Neutrophil (primary cell): ENCODE results near the gene THSD1.
"Not testable (repeated sequence)": the region's sequence is repeated elsewhere in the genome, so short reads cannot be mapped to it uniquely, and the experiment has no call there.

Source experiments
- H3K27ac ChIP-seq: fragments of 200-600 bp; sonication (generic); 2 replicates; pipeline ENCODE4 v1.5.1; 2016; ENCODE audit warnings: mild to moderate bottlenecking, moderate library complexity
- H3K27me3 ChIP-seq: fragments of 200-600 bp; sonication (generic); 2 replicates; pipeline ENCODE4 v1.6.0; 2016; ENCODE audit warnings: mild to moderate bottlenecking
- H3K36me3 ChIP-seq: fragments of 200-600 bp; sonication (generic); 2 replicates; pipeline ENCODE4 v1.5.1; 2017
- H3K4me1 ChIP-seq, 2 experiments: fragments of 200-600 bp in 1 of 2; sonication (generic) in 1 of 2; 1 replicate in 1 of 2; 2 replicates in 1 of 2; pipeline versions ENCODE4 v1.5.1 to v1.6.1; 2013 to 2016; ENCODE audit warnings: low read depth in 1 of 2, low read length in 1 of 2, mild to moderate bottlenecking in 1 of 2, moderate library complexity in 1 of 2; ENCODE audit not compliant: control insufficient read depth in 1 of 2, insufficient read depth in 1 of 2
- H3K4me3 ChIP-seq, 2 experiments: fragments of 200-600 bp in 1 of 2; sonication (generic) in 1 of 2; 1 replicate in 1 of 2; 2 replicates in 1 of 2; pipeline ENCODE4 v1.5.1; 2013 to 2016; ENCODE audit warnings: low read depth in 1 of 2, low read length in 1 of 2, mild to moderate bottlenecking in 1 of 2, moderate library complexity in 1 of 2
- H3K9me3 ChIP-seq: fragments of 200-600 bp; sonication (generic); 2 replicates; pipeline ENCODE4 v1.5.1; 2016
- TF ChIP-seq, protein P1 (sequence below): fragments of 200-600 bp; sonication (generic); IDR thresholded peaks from 2 replicates; pipeline ENCODE4 v1.5.1; 2016; ENCODE audit warnings: antibody characterized with exemption

The THSD1 gene

DNA sequence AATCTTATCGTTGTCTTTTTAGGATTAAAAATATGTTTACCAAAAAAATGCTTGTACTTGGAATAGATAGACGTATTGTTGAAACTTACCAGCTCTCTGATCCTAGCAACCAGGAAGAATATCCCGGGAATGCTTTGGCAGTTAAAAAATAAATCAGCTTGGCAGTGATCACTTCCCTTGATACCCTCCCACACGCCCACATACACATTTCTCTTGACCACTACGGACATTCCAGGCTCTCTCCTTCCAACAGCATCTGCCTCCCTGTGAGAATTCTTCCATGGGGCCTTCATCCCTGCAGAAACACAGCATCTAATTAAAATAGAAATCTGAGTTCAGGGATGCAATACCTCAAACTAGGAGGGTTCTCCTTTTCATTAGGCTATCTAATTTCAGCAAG lies 57.9 kb downstream of the THSD1 start:
- H3K27me3 ChIP-seq = peaks cover 2% of the 10 kb centered on the region
- no peak overlapping the region for H3K27ac ChIP-seq
- H3K9me3 ChIP-seq = no peaks in the 10 kb centered on the region
- TF ChIP-seq, protein P1, sequence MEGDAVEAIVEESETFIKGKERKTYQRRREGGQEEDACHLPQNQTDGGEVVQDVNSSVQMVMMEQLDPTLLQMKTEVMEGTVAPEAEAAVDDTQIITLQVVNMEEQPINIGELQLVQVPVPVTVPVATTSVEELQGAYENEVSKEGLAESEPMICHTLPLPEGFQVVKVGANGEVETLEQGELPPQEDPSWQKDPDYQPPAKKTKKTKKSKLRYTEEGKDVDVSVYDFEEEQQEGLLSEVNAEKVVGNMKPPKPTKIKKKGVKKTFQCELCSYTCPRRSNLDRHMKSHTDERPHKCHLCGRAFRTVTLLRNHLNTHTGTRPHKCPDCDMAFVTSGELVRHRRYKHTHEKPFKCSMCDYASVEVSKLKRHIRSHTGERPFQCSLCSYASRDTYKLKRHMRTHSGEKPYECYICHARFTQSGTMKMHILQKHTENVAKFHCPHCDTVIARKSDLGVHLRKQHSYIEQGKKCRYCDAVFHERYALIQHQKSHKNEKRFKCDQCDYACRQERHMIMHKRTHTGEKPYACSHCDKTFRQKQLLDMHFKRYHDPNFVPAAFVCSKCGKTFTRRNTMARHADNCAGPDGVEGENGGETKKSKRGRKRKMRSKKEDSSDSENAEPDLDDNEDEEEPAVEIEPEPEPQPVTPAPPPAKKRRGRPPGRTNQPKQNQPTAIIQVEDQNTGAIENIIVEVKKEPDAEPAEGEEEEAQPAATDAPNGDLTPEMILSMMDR = no peak
- no peaks in the 10 kb centered on the region for H3K36me3 ChIP-seq
- H3K4me1 ChIP-seq = no peaks in the 10 kb centered on the region
- no peak overlapping the region for H3K4me3 ChIP-seq

GRCh38 chr13:52345631-52346251 lies 60.2 kb downstream of the THSD1 start:
- H3K4me1 ChIP-seq = no peaks in the 10 kb centered on the region
- H3K27ac ChIP-seq = no peak overlapping the region
- H3K36me3 ChIP-seq = no peaks in the 10 kb centered on the region
- H3K4me3 ChIP-seq = no peak overlapping the region
- H3K27me3 ChIP-seq = no peaks in the 10 kb centered on the region
- H3K9me3 ChIP-seq = no peaks in the 10 kb centered on the region
- TF ChIP-seq, protein P1 = no peak

GRCh38 chr13:52345048-52345447 lies 60.9 kb downstream of the THSD1 start:
- Histone ChIP-seq H3K27me3 (no peaks in the 10 kb centered on the region), H3K4me1 (no peaks in the 10 kb centered on the region), H3K36me3 (no peaks in the 10 kb centered on the region), H3K4me3 (no peak overlapping the region), H3K9me3 (no peaks in the 10 kb centered on the region), H3K27ac (no peak overlapping the region)
- TF ChIP-seq, protein P1 = no peak

DNA sequence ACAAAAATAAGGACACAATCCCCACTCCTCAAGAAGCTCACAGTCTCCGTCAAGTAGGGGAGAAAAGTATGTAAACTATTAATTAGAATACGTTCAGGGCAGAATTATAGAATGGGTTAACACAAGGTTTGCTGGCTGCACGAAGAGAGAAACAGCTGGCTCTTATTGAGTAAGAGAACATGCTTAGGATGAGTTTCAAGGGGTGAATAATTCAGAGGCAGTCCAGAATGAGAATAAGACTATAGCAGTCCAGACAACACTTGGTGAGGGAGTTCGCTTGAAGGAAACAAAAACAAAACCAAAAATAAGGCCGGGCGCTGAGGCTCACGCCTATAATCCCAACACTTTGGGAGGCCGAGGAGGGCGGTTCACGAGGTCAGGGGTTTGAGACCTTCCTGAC lies 61.9 kb downstream of the THSD1 start:
- H3K36me3 ChIP-seq = no peaks in the 10 kb centered on the region
- no peak overlapping the region for H3K27ac ChIP-seq
- no peaks in the 10 kb centered on the region for H3K27me3 ChIP-seq
- TF ChIP-seq, protein P1 = no peak
- H3K9me3 ChIP-seq = no peaks in the 10 kb centered on the region
- H3K4me3 ChIP-seq = no peak overlapping the region
- no peaks in the 10 kb centered on the region for H3K4me1 ChIP-seq

- not testable (repeated sequence) for H3K27ac ChIP-seq, H3K4me1 ChIP-seq, H3K36me3 ChIP-seq, H3K9me3 ChIP-seq, H3K27me3 ChIP-seq, H3K4me3 ChIP-seq
Observed at GRCh38 chr13:52342203-52342602, 63.8 kb downstream of the THSD1 start.

- not testable (repeated sequence) for H3K9me3 ChIP-seq, H3K4me3 ChIP-seq, H3K4me1 ChIP-seq, H3K27me3 ChIP-seq, H3K36me3 ChIP-seq, H3K27ac ChIP-seq
Observed at GRCh38 chr13:52337828-52338455, 68.0 kb downstream of the THSD1 start.

DNA sequence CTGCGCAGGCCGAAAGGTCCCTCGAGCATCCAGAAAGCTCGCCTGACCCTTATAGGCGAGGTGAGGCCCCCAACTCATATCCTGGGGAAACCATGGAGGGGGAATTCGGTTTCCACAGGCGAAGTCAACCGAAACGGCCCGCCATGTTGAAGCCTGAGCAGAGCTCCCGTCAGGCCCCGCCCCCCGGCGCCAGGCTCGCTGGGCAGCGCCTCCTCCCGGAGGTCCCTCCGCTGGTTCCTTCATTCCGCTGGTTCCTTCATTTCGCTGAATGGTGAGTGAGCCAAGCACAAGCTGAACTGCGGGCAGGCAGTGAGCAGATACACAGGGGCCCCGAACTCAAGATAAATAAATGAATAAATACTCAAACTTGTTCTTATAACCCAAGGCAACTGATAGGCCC lies 71.9 kb downstream of the THSD1 start:
- not testable (repeated sequence) for H3K9me3 ChIP-seq, H3K36me3 ChIP-seq, H3K27ac ChIP-seq

DNA sequence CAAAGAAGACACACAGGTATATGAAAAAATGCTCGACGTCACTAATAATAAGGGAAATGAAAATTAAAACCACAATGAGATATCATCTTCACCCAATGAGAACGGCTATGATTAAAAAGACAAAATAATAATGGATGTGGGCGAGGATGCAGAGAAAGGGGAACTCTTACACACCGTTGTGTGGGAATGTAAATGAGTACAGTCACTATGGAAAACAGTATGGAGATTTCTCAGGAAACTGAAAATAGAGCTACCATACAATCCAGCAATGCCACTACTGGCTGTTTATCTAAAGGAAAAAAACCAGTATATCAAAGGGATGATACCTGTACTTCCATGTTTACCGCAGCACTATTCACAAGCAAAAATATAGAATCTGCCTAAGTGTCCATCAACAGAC lies 74.1 kb downstream of the THSD1 start:
- not testable (repeated sequence) for H3K9me3 ChIP-seq, H3K27me3 ChIP-seq, H3K4me1 ChIP-seq, H3K36me3 ChIP-seq, H3K27ac ChIP-seq, H3K4me3 ChIP-seq

More for the DNA sequence above, 71.9 kb downstream of the THSD1 start:
- not testable (repeated sequence) for H3K4me1 ChIP-seq, H3K4me3 ChIP-seq, H3K27me3 ChIP-seq
